Measurements from ENCODE around the gene NUDT5. TPM values are rescaled to one million over a fixed set of nuclear protein-coding genes. Genes with fewer than 3 reads are reported as not detected.

NUDT5 gene
- total and polyA plus RNA-seq, 4 donors, result 40.6 to 54.7 (median 51.1) TPM

DNA sequence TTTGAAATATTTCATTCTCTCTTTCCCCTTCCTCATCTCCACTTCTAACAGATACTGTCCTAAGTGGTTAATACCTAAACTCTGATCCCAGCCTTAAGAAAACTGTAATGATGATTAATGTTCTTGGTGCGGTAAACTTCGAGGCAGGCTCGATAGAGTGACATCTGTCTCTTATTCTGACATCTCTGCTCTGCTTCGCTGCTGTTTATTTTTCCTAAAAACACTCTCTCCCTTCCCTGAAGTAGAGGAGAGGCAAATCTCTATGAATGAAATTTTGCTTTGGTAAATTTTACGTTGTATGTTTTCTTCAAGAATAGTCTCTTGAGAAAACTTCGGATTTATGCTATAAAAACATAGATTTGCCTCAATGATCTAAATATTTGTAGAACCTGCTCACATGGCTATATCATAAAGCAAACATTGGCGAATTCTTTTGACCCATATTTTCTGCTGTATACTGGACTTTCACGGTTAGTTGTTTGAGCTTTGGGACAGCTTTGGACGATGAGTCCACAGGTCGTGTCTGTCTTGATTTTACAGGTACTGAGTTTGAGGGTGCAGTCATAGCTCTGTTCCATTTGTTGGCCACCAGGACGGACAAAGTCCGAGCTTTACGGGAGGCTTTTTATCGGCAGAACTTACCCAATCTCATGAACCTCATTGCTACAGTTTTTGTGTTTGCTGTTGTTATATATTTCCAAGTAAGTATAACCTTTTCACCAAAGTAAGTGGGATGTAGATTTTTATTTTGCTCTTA lies 39.1 kb downstream of the NUDT5 start:
- H3K9me3 ChIP-seq (ENCODE audit: control insufficient read depth in 4 of 4, insufficient read depth in 3 of 4, low read length in 3 of 4), result no peaks in the 10 kb centered on the region
- H3K4me1 ChIP-seq (ENCODE audit: control insufficient read depth in 5 of 5, insufficient read depth in 5 of 5, low read length in 5 of 5), result no peaks in the 10 kb centered on the region
- H3K36me3 ChIP-seq (ENCODE audit: control insufficient read depth in 4 of 4, insufficient read depth in 4 of 4, low read length in 4 of 4), result peaks cover 14 to 19% (median 18%) of the 10 kb centered on the region in 4 donors
- DNase-seq (no peak), ATAC-seq (ENCODE audit: insufficient read depth, low FRiP score) (no peak)
- TF ChIP-seq, protein P1, sequence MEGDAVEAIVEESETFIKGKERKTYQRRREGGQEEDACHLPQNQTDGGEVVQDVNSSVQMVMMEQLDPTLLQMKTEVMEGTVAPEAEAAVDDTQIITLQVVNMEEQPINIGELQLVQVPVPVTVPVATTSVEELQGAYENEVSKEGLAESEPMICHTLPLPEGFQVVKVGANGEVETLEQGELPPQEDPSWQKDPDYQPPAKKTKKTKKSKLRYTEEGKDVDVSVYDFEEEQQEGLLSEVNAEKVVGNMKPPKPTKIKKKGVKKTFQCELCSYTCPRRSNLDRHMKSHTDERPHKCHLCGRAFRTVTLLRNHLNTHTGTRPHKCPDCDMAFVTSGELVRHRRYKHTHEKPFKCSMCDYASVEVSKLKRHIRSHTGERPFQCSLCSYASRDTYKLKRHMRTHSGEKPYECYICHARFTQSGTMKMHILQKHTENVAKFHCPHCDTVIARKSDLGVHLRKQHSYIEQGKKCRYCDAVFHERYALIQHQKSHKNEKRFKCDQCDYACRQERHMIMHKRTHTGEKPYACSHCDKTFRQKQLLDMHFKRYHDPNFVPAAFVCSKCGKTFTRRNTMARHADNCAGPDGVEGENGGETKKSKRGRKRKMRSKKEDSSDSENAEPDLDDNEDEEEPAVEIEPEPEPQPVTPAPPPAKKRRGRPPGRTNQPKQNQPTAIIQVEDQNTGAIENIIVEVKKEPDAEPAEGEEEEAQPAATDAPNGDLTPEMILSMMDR (IDR thresholded peaks at IDR 0.05; ENCODE audit: control extremely low read depth, extremely low read depth), result no peak
- H3K4me3 ChIP-seq, result no peak overlapping the region
- H3K9ac ChIP-seq (ENCODE audit: insufficient read depth in 1 of 2, low read length in 2 of 2), result no peak overlapping the region
- WGBS, 2 donors, result 92 to 95% methylated on average over 14 of the region's 14 CpGs
- H3K27me3 ChIP-seq (ENCODE audit: control insufficient read depth in 3 of 3, insufficient read depth in 3 of 3, low read length in 2 of 3), result no peaks in the 10 kb centered on the region
- no peak overlapping the region for H3K27ac ChIP-seq (ENCODE audit: low read depth in 1 of 2, low read length in 1 of 2)

DNA sequence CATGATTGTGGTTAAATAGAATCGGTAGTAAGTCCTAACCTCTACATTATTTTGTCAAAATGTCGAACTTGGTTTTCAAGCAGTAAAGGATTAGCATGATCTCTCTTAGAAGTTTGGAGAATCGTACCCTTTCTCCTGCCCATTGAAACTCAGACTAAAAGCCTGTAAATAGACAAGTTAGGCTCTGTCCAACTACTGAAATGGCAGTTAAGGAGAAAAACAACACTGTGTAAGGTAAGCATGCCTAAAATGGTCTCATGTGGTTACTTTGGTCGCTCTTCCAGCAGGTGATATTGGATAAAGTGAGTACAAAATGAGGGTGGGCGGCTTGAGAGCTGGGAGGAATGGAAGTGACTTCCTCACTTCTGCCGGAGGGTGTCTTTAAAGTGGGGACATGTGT lies 41.2 kb downstream of the NUDT5 start:
- no peak overlapping the region for H3K4me3 ChIP-seq
- no peaks in the 10 kb centered on the region for H3K27me3 ChIP-seq (ENCODE audit: control insufficient read depth in 3 of 3, insufficient read depth in 3 of 3, low read length in 2 of 3)
- H3K4me1 ChIP-seq (ENCODE audit: control insufficient read depth in 5 of 5, insufficient read depth in 5 of 5, low read length in 5 of 5), result no peaks in the 10 kb centered on the region
- no peak overlapping the region for H3K9ac ChIP-seq (ENCODE audit: insufficient read depth in 1 of 2, low read length in 2 of 2)
- H3K9me3 ChIP-seq (ENCODE audit: control insufficient read depth in 4 of 4, insufficient read depth in 3 of 4, low read length in 3 of 4), result no peaks in the 10 kb centered on the region
- peaks cover 11 to 22% (median 15%) of the 10 kb centered on the region in 4 donors for H3K36me3 ChIP-seq (ENCODE audit: control insufficient read depth in 4 of 4, insufficient read depth in 4 of 4, low read length in 4 of 4)
- WGBS, 2 donors, result 94 to 95% methylated on average over 6 of the region's 6 CpGs
- DNase-seq (no peak), ATAC-seq (ENCODE audit: insufficient read depth, low FRiP score) (no peak)
- H3K27ac ChIP-seq (ENCODE audit: low read depth in 1 of 2, low read length in 1 of 2), result no peak overlapping the region
- TF ChIP-seq, protein P1 (IDR thresholded peaks at IDR 0.05; ENCODE audit: control extremely low read depth, extremely low read depth), result no peak

DNA sequence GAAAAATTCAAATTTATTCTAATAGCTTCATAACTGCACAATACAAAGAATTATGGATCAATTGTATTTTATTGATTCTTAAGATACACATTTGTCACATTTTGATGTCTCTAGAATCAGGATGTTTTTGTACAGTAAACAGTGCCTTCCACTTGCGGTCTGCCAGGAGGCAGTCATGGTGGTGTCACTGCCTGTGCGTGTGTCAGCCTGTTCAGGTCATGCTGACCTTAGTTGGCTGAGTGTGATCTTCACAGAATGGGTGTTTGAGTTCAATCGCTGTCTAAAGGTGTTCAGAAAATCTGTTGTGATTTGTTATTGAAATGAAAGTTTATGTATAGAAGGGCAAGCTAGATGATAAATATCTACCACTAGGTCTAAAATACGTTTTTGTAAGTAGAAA lies 45.5 kb downstream of the NUDT5 start:
- ATAC-seq (ENCODE audit: insufficient read depth, low FRiP score) (no peak), DNase-seq (no peak)
- Histone ChIP-seq H3K27me3 (ENCODE audit: control insufficient read depth in 3 of 3, insufficient read depth in 3 of 3, low read length in 2 of 3) (no peaks in the 10 kb centered on the region), H3K36me3 (ENCODE audit: control insufficient read depth in 4 of 4, insufficient read depth in 4 of 4, low read length in 4 of 4) (peaks cover 7 to 13% (median 9%) of the 10 kb centered on the region in 4 donors), H3K27ac (ENCODE audit: low read depth in 1 of 2, low read length in 1 of 2) (no peak overlapping the region), H3K9me3 (ENCODE audit: control insufficient read depth in 4 of 4, insufficient read depth in 3 of 4, low read length in 3 of 4) (no peaks in the 10 kb centered on the region), H3K4me3 (no peak overlapping the region), H3K9ac (ENCODE audit: insufficient read depth in 1 of 2, low read length in 2 of 2) (no peak overlapping the region), H3K4me1 (ENCODE audit: control insufficient read depth in 5 of 5, insufficient read depth in 5 of 5, low read length in 5 of 5) (no peaks in the 10 kb centered on the region)
- 71 to 82% methylated on average over 4 of the region's 4 CpGs for WGBS, 2 donors
- TF ChIP-seq, protein P1 (IDR thresholded peaks at IDR 0.05; ENCODE audit: control extremely low read depth, extremely low read depth), result no peak

Data from lung (tissue), 12 donors.